ENCODE data around the gene UBE2D2.

UBE2D2 gene

GRCh38 chr5:139657363-139658321 lies 96.5 kb downstream of the UBE2D2 start:
- in situ Hi-C loops (cut with MboI; ENCODE audit: low sequenced_read_pairs): no loop called here

- in situ Hi-C loops (cut with MboI; ENCODE audit: low sequenced_read_pairs): no loop called here
Observed at GRCh38 chr5:139658501-139658927, 97.4 kb downstream of the UBE2D2 start.

GRCh38 chr5:139658928-139659667 lies 98.0 kb downstream of the UBE2D2 start:
- in situ Hi-C loops (cut with MboI; ENCODE audit: low sequenced_read_pairs): no loop called here

- in situ Hi-C loops (cut with MboI; ENCODE audit: low sequenced_read_pairs): no loop called here
Observed at GRCh38 chr5:139659695-139660101, 98.6 kb downstream of the UBE2D2 start.

- in situ Hi-C loops (cut with MboI; ENCODE audit: low sequenced_read_pairs): no loop called here
Observed at GRCh38 chr5:139660105-139660922, 99.2 kb downstream of the UBE2D2 start.

- in situ Hi-C loops (cut with MboI; ENCODE audit: low sequenced_read_pairs): no loop called here
Observed at GRCh38 chr5:139660923-139661814, 100.0 kb downstream of the UBE2D2 start.

GRCh38 chr5:139662617-139663016 lies 101.5 kb downstream of the UBE2D2 start:
- in situ Hi-C loops (cut with MboI; ENCODE audit: low sequenced_read_pairs): no loop called here

GRCh38 chr5:139663207-139664085 lies 102.3 kb downstream of the UBE2D2 start:
- in situ Hi-C loops (cut with MboI; ENCODE audit: low sequenced_read_pairs): no loop called here

- in situ Hi-C loops (cut with MboI; ENCODE audit: low sequenced_read_pairs): no loop called here
Observed at GRCh38 chr5:139664086-139664693, 103.1 kb downstream of the UBE2D2 start.

- in situ Hi-C loops (cut with MboI; ENCODE audit: low sequenced_read_pairs): no loop called here
Observed at GRCh38 chr5:139664727-139665351, 103.7 kb downstream of the UBE2D2 start.

GRCh38 chr5:139665626-139666025 lies 104.5 kb downstream of the UBE2D2 start:
- in situ Hi-C loops (cut with MboI; ENCODE audit: low sequenced_read_pairs): no loop called here

- in situ Hi-C loops (cut with MboI; ENCODE audit: low sequenced_read_pairs): no loop called here
Observed at GRCh38 chr5:139666551-139666950, 105.4 kb downstream of the UBE2D2 start.

GRCh38 chr5:139667001-139667729 lies 106.0 kb downstream of the UBE2D2 start:
- in situ Hi-C loops (cut with MboI; ENCODE audit: low sequenced_read_pairs): no loop called here

- in situ Hi-C loops (cut with MboI; ENCODE audit: low sequenced_read_pairs): no loop called here
Observed at GRCh38 chr5:139667730-139668063, 106.6 kb downstream of the UBE2D2 start.

GRCh38 chr5:139668064-139668880 lies 107.1 kb downstream of the UBE2D2 start:
- in situ Hi-C loops (cut with MboI; ENCODE audit: low sequenced_read_pairs): no loop called here

GRCh38 chr5:139668924-139669661 lies 108.0 kb downstream of the UBE2D2 start:
- in situ Hi-C loops (cut with MboI; ENCODE audit: low sequenced_read_pairs): no loop called here
